ENCODE data around the gene NTF4.
"Not testable (repeated sequence)": the region's sequence is repeated elsewhere in the genome, so short reads cannot be mapped to it uniquely, and the experiment has no call there.

The NTF4 gene

DNA sequence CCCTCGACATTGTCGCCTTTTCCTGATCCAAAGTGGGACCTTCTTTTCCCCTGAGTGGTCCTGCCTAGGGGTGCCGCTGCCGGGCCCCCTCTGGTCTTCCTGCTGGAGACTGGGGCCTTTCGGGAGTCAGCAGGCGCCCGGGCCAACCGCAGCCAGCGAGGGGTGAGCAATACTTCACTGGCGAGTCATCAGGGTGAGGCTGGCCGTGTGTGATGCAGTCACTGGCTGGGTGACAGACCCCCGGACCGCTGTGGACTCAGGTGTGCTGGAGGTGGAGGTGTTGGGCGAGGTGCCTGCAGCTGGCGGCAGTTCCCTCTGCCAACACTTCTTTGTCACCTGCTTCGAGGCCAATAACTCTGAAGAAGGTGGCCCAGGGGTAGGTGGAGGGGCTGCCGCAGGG lies 22.4 kb downstream of the NTF4 start:
- H3K9me3 ChIP-seq (ENCODE audit: severe bottlenecking) = no peaks in the 10 kb centered on the region
- no peaks in the 10 kb centered on the region for H3K27me3 ChIP-seq (ENCODE audit: insufficient read depth, low read depth, severe bottlenecking)
- no peak overlapping the region for H3K27ac ChIP-seq
- H3K4me3 ChIP-seq (ENCODE audit: low read depth, low read length) = no peak overlapping the region
- H3K36me3 ChIP-seq = no peaks in the 10 kb centered on the region
- TF ChIP-seq, protein P1, sequence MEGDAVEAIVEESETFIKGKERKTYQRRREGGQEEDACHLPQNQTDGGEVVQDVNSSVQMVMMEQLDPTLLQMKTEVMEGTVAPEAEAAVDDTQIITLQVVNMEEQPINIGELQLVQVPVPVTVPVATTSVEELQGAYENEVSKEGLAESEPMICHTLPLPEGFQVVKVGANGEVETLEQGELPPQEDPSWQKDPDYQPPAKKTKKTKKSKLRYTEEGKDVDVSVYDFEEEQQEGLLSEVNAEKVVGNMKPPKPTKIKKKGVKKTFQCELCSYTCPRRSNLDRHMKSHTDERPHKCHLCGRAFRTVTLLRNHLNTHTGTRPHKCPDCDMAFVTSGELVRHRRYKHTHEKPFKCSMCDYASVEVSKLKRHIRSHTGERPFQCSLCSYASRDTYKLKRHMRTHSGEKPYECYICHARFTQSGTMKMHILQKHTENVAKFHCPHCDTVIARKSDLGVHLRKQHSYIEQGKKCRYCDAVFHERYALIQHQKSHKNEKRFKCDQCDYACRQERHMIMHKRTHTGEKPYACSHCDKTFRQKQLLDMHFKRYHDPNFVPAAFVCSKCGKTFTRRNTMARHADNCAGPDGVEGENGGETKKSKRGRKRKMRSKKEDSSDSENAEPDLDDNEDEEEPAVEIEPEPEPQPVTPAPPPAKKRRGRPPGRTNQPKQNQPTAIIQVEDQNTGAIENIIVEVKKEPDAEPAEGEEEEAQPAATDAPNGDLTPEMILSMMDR (IDR thresholded peaks at IDR 0.05; ENCODE audit: low read depth, low read length) = no peak
- no peak for DNase-seq

DNA sequence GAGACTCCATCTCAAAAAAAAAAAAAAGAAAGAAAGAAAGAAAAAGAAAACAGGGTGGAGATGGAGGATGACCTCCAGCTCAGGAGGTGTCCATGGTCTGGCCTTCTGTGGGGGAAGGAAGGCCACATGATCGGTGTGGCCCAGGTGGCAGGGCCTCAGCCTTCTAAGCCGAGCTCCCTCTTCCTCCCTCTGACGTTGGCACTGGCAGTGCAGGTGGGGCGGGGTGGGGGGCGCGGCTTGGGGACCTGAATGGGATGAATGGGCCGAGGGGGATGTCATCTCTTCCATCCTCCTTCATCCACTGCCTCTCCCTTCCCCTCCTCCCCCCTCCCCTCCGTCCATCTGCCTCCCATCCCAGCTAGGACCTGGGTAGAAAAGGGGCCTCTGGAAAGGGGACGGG lies 24.9 kb downstream of the NTF4 start:
- not testable (repeated sequence) for DNase-seq; H3K9me3 ChIP-seq (ENCODE audit: severe bottlenecking); H3K36me3 ChIP-seq; H3K27ac ChIP-seq; H3K27me3 ChIP-seq (ENCODE audit: insufficient read depth, low read depth, severe bottlenecking); H3K4me3 ChIP-seq (ENCODE audit: low read depth, low read length)

DNA sequence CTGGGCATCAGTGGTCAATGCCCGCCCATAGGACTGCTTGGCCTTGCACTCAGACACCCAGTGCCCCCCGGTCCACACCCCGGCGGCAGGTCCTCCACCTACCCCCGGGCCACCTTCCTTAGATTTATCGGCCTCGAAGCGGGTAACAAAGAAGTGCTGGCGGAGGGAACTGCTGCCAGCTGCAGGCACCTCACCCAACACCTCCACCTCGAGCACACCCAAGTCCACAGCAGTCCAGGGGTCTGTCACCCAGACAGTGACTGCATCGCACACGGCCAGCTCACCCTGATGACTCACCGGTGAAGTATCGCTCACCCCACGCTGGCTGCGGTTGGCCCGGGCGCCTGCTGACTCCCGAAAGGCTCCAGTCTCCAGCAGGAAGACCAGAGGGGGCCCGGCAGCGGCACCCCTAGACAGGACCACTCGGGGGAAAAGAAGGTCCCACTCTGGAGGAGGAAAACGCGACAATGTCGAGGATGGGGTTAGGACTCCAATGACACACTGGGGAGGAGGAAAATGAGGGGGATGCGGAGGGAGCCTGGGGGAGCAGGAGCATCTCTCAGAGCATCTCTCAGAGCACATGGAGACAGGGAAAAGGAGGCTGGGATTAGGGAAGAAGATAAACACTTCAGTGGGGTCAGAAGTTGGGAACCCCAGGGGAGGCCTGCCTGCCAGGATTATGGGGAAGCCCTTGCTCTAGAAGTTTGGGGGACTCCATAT lies 25.9 kb downstream of the NTF4 start:
- not testable (repeated sequence) for H3K27ac ChIP-seq; H3K27me3 ChIP-seq (ENCODE audit: insufficient read depth, low read depth, severe bottlenecking); DNase-seq; H3K36me3 ChIP-seq; H3K9me3 ChIP-seq (ENCODE audit: severe bottlenecking); H3K4me3 ChIP-seq (ENCODE audit: low read depth, low read length)

DNA sequence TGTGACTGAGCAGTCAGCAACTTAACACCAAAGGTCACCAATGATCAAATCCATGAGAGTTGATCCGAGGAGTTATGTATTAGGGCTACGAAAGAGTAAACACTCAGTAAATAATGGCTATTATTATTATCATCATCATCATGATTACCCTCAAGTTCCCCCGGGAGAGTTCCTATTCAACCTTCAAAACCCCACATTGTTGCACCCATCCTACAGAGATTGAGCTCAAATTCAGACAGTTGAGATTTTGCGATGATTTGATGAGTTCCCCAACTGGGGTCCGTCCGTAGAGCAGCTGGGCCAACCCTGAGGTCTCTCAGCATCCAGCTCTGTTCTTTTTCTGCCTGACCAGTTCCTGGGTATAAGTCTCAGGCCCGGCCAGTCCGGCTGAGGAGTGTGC lies 26.5 kb downstream of the NTF4 start:
- not testable (repeated sequence) for H3K9me3 ChIP-seq (ENCODE audit: severe bottlenecking); H3K36me3 ChIP-seq; H3K27me3 ChIP-seq (ENCODE audit: insufficient read depth, low read depth, severe bottlenecking); H3K4me3 ChIP-seq (ENCODE audit: low read depth, low read length); H3K27ac ChIP-seq; DNase-seq

DNA sequence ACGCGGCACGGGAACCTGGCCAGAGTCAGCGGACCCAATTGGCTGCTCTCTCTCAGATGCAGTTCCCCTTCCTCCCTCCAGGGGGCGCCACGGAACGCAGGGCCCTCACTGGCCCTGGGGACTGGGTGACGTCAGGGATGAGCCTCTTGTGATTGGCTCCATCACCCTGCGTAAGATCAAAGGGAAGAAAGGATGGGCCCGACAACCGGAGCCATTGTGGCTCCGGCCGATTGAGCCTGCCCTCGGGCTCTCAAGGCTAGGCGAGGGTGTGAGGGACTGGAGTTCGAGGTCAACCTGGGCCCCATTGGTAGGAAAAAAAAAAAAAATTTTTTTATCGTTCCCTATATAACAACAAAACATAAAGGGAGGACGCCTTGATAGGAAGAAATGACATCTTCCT lies 27.8 kb downstream of the NTF4 start, which contains the start of gene CGB1:
Gene CGB1, minus strand, starts transcription at position 81 of the 400 bp plus-strand sequence. CDS start 184 bp downstream, outside the sequence.
- not testable (repeated sequence) for H3K9me3 ChIP-seq (ENCODE audit: severe bottlenecking); H3K27ac ChIP-seq; H3K27me3 ChIP-seq (ENCODE audit: insufficient read depth, low read depth, severe bottlenecking); H3K4me3 ChIP-seq (ENCODE audit: low read depth, low read length); H3K36me3 ChIP-seq
- DNase-seq = peak; percentile 42
- TF ChIP-seq, protein P1 (IDR thresholded peaks at IDR 0.05; ENCODE audit: low read depth, low read length) = peak; percentile 51

DNA sequence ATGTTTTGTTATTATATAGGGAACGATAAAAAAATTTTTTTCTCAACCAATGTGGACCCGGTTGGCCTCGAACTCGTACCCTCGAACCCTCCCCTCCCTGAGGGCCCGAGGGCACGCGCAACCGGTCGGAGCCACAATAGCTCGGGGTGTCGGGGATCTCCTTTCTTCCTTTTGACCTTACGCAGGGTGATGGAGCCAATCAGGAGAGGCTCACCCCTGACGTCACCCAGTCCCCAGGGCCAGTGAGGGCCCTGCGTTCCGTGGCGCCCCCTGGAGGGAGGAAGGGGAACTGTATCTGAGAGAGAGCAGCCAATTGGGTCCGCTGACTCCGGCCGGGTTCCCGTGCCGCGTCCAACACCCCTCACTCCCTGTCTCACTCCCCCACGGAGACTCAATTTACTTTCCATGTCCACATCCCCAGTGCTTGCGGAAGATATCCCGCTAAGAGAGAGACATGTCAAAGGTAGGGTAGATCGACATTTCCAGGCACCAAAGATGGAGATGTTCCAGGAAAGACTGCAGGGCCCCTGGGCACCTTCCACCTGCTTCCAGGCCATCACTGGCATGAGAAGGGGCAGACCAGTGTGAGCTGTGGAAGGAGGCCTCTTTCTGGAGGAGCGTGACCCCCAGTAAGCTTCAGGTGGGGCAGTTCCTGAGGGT lies 32.8 kb downstream of the NTF4 start, which contains the start of gene CGB2:
Gene CGB2, plus strand, starts transcription at position 249 of the 660 bp plus-strand sequence. Its CDS starts 206 bp downstream, at position 455.
- not testable (repeated sequence) for H3K27ac ChIP-seq; H3K9me3 ChIP-seq (ENCODE audit: severe bottlenecking); H3K27me3 ChIP-seq (ENCODE audit: insufficient read depth, low read depth, severe bottlenecking); H3K4me3 ChIP-seq (ENCODE audit: low read depth, low read length); H3K36me3 ChIP-seq; DNase-seq
- TF ChIP-seq, protein P1 (IDR thresholded peaks at IDR 0.05; ENCODE audit: low read depth, low read length) = peak; percentile 30; the same call in 1 of the 2 replicates

DNA sequence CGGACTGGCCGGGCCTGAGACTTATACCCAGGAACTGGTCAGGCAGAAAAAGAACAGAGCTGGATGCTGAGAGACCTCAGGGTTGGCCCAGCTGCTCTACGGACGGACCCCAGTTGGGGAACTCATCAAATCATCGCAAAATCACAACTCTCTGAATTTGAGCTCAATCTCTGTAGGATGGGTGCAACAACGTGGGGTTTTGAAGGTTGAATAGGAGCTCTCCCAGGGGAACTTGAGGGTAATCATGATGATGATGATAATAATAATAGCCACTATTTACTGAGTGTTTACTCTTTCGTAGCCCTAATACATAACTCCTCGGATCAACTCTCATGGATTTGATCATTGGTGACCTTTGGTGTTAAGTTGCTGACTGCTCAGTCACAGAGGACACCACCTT lies 34.3 kb downstream of the NTF4 start:
- DNase-seq; H3K9me3 ChIP-seq (ENCODE audit: severe bottlenecking); H3K27me3 ChIP-seq (ENCODE audit: insufficient read depth, low read depth, severe bottlenecking); H3K27ac ChIP-seq; H3K4me3 ChIP-seq (ENCODE audit: low read depth, low read length); H3K36me3 ChIP-seq: not testable (repeated sequence)

DNA sequence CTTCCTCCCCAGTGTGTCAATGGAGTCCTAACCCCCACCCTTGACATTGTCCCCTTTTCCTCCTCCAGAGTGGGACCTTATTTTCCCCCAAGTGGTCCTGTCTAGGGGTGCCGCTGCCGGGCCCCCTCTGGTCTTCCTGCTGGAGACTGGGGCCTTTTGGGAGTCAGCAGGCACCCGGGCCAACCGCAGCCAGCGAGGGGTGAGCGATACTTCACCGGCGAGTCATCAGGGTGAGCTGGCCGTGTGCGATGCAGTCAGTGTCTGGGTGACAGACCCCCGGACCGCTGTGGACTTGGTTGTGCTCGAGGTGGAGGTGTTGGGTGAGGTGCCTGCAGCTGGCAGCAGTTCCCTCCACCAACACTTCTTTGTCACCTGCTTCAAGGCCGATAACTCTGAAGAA lies 34.9 kb downstream of the NTF4 start:
- not testable (repeated sequence) for DNase-seq; H3K27ac ChIP-seq; H3K27me3 ChIP-seq (ENCODE audit: insufficient read depth, low read depth, severe bottlenecking); H3K4me3 ChIP-seq (ENCODE audit: low read depth, low read length); H3K9me3 ChIP-seq (ENCODE audit: severe bottlenecking); H3K36me3 ChIP-seq

DNA sequence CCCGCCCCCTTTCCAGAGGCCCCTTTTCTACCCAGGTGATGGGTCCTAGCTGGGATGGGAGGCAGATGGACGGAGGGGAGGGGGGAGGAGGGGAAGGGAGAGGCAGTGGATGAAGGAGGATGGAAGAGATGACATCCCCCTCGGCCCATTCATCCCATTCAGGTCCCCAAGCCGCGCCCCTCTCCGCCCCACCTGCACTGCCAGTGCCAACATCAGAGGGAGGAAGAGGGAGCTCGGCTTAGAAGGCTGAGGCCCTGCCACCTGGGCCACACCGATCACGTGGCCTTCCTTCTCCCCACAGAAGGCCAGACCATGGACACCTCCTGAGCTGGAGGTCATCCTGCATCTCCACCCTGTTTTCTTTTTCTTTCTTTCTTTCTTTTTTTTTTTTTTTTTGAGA lies 35.9 kb downstream of the NTF4 start:
- not testable (repeated sequence) for H3K4me3 ChIP-seq (ENCODE audit: low read depth, low read length); H3K27ac ChIP-seq; H3K9me3 ChIP-seq (ENCODE audit: severe bottlenecking); DNase-seq; H3K36me3 ChIP-seq; H3K27me3 ChIP-seq (ENCODE audit: insufficient read depth, low read depth, severe bottlenecking)

DNA sequence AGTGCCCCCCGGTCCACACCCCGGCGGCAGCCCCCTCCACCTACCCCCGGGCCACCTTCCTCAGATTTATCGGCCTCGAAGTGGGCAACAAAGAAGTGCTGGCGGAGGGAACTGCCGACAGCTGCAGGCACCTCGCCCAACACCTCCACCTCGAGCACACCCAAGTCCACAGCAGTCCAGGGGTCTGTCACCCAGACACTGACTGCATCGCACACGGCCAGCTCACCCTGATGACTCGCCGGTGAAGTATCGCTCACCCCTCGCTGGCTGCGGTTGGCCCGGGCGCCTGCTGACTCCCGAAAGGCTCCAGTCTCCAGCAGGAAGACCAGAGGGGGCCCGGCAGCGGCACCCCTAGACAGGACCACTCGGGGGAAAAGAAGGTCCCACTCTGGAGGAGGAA lies 39.0 kb downstream of the NTF4 start:
- H3K4me3 ChIP-seq (ENCODE audit: low read depth, low read length); H3K36me3 ChIP-seq: not testable (repeated sequence)

DNA sequence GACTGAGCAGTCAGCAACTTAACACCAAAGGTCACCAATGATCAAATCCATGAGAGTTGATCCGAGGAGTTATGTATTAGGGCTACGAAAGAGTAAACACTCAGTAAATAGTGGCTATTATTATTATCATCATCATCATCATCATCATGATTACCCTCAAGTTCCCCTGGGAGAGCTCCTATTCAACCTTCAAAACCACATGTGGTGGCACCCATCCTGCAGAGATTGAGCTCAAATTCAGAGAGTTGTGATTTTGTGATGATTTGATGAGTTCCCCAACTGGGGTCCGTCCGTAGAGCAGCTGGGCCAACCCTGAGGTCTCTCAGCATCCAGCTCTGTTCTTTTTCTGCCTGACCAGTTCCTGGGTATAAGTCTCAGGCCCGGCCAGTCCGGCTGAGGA lies 39.5 kb downstream of the NTF4 start:
- not testable (repeated sequence) for H3K27ac ChIP-seq; H3K27me3 ChIP-seq (ENCODE audit: insufficient read depth, low read depth, severe bottlenecking); H3K9me3 ChIP-seq (ENCODE audit: severe bottlenecking); DNase-seq; H3K4me3 ChIP-seq (ENCODE audit: low read depth, low read length); H3K36me3 ChIP-seq

More for the DNA sequence above, 39.0 kb downstream of the NTF4 start:
- not testable (repeated sequence) for H3K9me3 ChIP-seq (ENCODE audit: severe bottlenecking); H3K27me3 ChIP-seq (ENCODE audit: insufficient read depth, low read depth, severe bottlenecking); DNase-seq; H3K27ac ChIP-seq

Measured in WERI-Rb-1 (cell line).